Parathyroid adenoma (tissue), 2 donors: ENCODE measurements around the gene MARCHF6.
"Not testable (repeated sequence)": the region's sequence is repeated elsewhere in the genome, so short reads cannot be mapped to it uniquely, and the experiment has no call there.

Experiments used
- H2AFZ ChIP-seq: fragments of 300-600 bp; sonication (generic); one replicate; pipeline ENCODE4 v1.7.0; 2017; ENCODE audit warnings: antibody characterized with exemption, mild to moderate bottlenecking
- H3K27ac ChIP-seq: fragments of 300-600 bp; sonication (generic); one replicate; pipeline ENCODE4 v1.7.0; 2017
- H3K27me3 ChIP-seq: fragments of 300-600 bp; sonication (generic); one replicate; pipeline ENCODE4 v1.7.0; 2017; ENCODE audit warnings: low read length; ENCODE audit not compliant: control insufficient read depth, insufficient read depth
- H3K36me3 ChIP-seq: fragments of 300-600 bp; sonication (generic); one replicate; pipeline ENCODE4 v1.7.0; 2017; ENCODE audit warnings: low read length; ENCODE audit not compliant: control insufficient read depth, insufficient read depth
- H3K4me1 ChIP-seq: fragments of 300-600 bp; sonication (generic); one replicate; pipeline ENCODE4 v1.7.0; 2017; ENCODE audit warnings: control low read depth
- H3K4me2 ChIP-seq: fragments of 300-600 bp; sonication (generic); one replicate; pipeline ENCODE4 v1.7.0; 2017; ENCODE audit warnings: low read length
- H3K4me3 ChIP-seq: fragments of 300-600 bp; sonication (generic); one replicate; pipeline ENCODE4 v1.7.0; 2017; ENCODE audit warnings: low read depth, low read length
- H3K79me2 ChIP-seq: fragments of 300-600 bp; sonication (generic); one replicate; pipeline ENCODE4 v1.7.0; 2017; ENCODE audit warnings: control low read depth
- H3K9ac ChIP-seq: fragments of 300-600 bp; sonication (generic); one replicate; pipeline ENCODE4 v1.7.0; 2017; ENCODE audit warnings: mild to moderate bottlenecking
- H3K9me3 ChIP-seq: fragments of 300-600 bp; sonication (generic); one replicate; pipeline ENCODE4 v1.7.0; 2017; ENCODE audit warnings: low read length; ENCODE audit not compliant: control insufficient read depth
- TF ChIP-seq, protein P1 (sequence below): fragments of 300-600 bp; sonication (generic); IDR thresholded peaks from one replicate; pipeline ENCODE4 v1.7.0; 2017; ENCODE audit warnings: antibody characterized with exemption, mild to moderate bottlenecking
- donor health status: primary hyperparathyroidism.

Gene MARCHF6

DNA sequence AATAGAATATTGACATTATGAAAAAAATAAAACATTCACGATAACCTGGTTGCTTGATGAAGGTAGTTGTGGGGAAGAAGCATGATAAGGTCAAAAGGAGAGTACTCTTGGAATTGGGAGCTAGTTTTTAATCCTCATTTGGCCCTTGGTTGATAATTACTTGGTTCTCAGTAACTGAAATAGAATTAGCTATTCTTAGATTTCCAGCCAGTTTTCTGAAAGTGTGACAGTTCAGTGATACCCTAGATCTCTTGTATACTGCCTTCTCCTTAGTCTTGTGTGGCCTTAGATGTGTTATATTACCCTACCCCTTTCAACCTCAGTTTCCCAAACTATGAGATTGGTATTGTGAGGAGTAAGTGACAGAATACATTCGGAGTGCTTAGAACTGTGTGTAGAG, 17.4 kb downstream of the MARCHF6 start:
- no peak overlapping the region for H2AFZ ChIP-seq
- H3K4me1 ChIP-seq, result peaks cover 22% of the 10 kb centered on the region
- H3K36me3 ChIP-seq, result no peaks in the 10 kb centered on the region
- no peak overlapping the region for H3K9ac ChIP-seq
- no peaks in the 10 kb centered on the region for H3K9me3 ChIP-seq
- peaks cover 76% of the 10 kb centered on the region for H3K79me2 ChIP-seq
- no peak overlapping the region for H3K27ac ChIP-seq
- TF ChIP-seq, protein P1, sequence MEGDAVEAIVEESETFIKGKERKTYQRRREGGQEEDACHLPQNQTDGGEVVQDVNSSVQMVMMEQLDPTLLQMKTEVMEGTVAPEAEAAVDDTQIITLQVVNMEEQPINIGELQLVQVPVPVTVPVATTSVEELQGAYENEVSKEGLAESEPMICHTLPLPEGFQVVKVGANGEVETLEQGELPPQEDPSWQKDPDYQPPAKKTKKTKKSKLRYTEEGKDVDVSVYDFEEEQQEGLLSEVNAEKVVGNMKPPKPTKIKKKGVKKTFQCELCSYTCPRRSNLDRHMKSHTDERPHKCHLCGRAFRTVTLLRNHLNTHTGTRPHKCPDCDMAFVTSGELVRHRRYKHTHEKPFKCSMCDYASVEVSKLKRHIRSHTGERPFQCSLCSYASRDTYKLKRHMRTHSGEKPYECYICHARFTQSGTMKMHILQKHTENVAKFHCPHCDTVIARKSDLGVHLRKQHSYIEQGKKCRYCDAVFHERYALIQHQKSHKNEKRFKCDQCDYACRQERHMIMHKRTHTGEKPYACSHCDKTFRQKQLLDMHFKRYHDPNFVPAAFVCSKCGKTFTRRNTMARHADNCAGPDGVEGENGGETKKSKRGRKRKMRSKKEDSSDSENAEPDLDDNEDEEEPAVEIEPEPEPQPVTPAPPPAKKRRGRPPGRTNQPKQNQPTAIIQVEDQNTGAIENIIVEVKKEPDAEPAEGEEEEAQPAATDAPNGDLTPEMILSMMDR, result no peak
- no peak overlapping the region for H3K4me3 ChIP-seq
- H3K4me2 ChIP-seq, result no peak overlapping the region
- no peaks in the 10 kb centered on the region for H3K27me3 ChIP-seq

DNA sequence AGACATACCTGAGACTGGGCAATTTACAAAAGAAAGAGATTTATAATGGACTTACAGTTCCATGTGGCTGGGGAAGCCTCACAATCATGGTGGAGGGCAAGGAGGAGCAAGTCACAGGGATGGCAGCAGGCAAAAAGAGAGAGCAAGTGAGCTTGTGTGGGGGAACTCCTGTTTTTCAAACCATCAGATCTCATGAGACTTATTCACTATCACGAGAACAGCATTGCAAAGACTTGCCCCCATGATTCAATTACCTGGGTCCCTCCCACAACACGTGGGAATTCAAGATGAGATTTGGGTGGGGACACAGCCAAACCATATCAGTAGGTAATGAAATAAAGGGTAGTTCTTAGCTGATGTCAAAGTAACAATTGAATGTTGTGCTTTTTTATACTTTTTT, 17.9 kb downstream of the MARCHF6 start:
- not testable (repeated sequence) for H3K4me3 ChIP-seq, H3K27me3 ChIP-seq, H3K9me3 ChIP-seq, H2AFZ ChIP-seq, H3K9ac ChIP-seq, H3K4me2 ChIP-seq, H3K36me3 ChIP-seq, H3K27ac ChIP-seq
- Histone ChIP-seq H3K4me1 (peaks cover 22% of the 10 kb centered on the region), H3K79me2 (peaks cover 79% of the 10 kb centered on the region)

DNA sequence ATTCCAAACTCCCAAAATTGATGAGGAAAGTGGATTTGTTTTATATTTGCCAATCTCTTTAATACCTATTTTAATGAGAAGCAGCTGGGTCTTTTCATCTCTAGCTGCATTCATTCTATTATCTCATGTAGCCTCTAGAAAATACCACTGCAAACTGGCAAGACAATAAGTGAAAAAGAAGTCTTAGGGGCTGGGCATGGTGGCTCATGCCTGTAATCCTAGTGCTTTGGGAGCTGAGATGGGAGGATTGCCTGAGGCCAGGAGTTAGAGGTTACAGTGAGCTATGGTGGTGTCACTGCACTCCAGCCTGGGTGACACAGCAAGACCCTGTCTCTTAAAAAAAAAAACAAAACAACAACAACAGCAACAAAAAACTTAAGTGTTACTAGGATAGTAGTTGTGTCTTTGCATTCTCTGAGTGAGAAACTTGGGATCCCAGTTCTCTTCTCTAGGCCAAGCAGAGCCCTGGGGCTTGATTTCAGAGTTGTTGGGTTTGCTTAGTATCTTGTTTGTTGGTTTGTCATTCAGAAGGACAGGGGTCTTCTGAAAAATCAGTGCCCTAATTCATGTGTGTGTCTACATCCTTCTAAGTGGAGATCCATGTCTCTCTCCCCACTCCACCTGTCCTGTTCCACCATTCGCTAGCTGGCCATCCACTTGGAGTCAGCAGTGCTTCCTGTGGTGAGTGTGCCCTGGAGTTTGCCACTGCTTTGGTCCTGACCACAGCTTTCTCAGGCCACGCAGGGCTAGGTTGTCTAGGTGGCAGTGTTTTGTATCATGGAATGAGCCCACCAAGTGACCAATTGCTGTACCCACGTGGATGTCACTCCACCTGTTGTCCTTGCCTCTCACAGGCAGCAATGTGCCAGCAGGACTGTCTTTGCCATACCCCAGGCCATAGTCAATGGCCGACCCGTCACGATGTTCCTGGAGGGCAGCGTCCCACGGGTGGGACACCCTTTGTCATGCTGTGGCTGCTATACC, 19.5 kb downstream of the MARCHF6 start:
- Histone ChIP-seq H3K79me2 (peaks cover 75% of the 10 kb centered on the region), H3K9me3 (no peaks in the 10 kb centered on the region), H3K36me3 (no peaks in the 10 kb centered on the region), H3K4me2 (no peak overlapping the region), H3K27me3 (no peaks in the 10 kb centered on the region), H2AFZ (no peak overlapping the region), H3K4me1 (peaks cover 15% of the 10 kb centered on the region), H3K4me3 (no peak overlapping the region), H3K27ac (no peak overlapping the region), H3K9ac (no peak overlapping the region)
- TF ChIP-seq, protein P1, result no peak

DNA sequence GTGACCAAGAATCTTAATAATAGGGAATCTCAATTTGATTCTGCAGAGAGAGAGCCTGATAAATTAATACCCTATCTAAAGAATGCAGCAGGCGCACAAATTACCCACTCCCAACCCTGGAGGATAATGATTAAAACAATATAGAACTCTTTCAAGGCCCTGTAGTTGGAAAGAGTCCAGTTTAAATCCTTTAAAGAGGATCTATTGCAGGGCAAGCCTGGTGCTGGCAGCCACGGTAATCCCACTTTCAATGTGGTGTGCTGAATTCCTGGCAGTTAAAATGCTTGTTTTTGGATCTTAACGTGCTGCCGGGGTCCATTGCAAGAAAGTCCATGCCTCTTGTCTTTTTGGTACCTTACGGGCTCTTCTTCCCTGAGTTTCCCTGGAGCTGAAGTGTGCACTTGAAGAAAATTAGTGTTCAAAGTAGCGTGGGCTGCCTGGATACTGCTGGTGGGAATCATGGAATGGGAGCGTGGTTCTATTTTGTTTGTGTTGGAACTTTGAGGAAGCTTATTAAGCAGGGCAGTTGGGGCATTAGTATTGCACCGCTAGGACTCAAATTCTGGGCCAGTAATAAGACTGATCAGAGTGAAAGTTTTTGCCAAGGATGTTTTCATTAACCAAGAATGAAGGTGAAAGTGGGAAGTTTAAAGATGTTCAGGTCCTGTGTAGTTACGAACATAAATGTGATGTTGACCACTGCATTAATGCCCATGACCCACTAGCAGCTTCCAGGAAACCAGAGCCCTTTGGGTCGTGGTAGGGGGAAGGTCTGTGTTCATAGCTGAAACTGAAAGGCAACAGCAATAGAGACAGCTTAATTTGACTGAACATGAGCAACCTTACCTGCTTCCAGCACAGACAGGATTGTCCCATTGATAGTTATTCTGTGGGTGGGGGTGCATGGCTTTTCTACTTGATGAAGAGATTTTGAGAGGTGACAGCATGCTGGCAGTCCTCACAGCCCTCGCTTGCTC, 20.8 kb downstream of the MARCHF6 start:
- peaks cover 15% of the 10 kb centered on the region for H3K4me1 ChIP-seq
- no peak overlapping the region for H2AFZ ChIP-seq
- peaks cover 69% of the 10 kb centered on the region for H3K79me2 ChIP-seq
- no peak overlapping the region for H3K4me3 ChIP-seq
- H3K9ac ChIP-seq, result no peak overlapping the region
- H3K27ac ChIP-seq, result no peak overlapping the region
- H3K4me2 ChIP-seq, result peak overlapping the region; percentile 35
- H3K27me3 ChIP-seq, result no peaks in the 10 kb centered on the region
- H3K9me3 ChIP-seq, result no peaks in the 10 kb centered on the region
- no peaks in the 10 kb centered on the region for H3K36me3 ChIP-seq
- TF ChIP-seq, protein P1, result no peak

DNA sequence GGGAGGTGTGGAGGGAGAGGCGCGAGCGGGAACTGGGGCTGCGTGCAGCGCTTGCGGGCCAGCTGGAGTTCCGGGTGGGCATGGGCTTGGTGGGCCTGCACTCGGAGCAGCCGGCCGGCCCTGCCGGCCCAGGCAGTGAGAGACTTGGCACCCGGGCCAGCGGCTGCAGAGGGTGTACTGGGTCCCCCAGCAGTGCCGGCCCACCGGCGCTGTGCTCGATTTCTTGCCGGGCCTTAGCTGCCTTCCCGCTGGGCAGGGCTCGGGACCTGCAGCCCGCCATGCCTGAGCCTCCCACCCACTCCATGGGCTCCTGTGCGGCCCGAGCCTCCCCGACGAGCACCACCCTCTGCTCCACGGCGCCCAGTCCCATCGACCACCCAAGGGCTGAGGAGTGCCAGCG, 21.7 kb downstream of the MARCHF6 start:
- not testable (repeated sequence) for H3K27ac ChIP-seq, H3K9me3 ChIP-seq, H3K4me3 ChIP-seq, H2AFZ ChIP-seq, H3K36me3 ChIP-seq, H3K4me2 ChIP-seq, H3K27me3 ChIP-seq, H3K9ac ChIP-seq
- Histone ChIP-seq H3K79me2 (peaks cover 67% of the 10 kb centered on the region), H3K4me1 (peaks cover 15% of the 10 kb centered on the region)
